Fibroblast of lung (primary cell): ENCODE data around the gene ADAMTS6. TPM values are rescaled to one million over a fixed set of nuclear protein-coding genes. Genes with fewer than 3 reads are reported as not detected.

Experiments
- DNase-seq, 2 donors: peaks; one replicate each; pipeline versions ENCODE4 v3.0.0 to v3.0.0-alpha.2; 2010; ENCODE audit warnings: low read depth in 2 of 2
- H2AFZ ChIP-seq: 2 replicates; pipeline ENCODE4 v1.5.1; 2012; ENCODE audit warnings: low read length, control low read depth, inconsistent platforms
- H3K27ac ChIP-seq: 2 replicates; pipeline ENCODE4 v1.5.1; 2011; ENCODE audit warnings: low read length, control low read depth; ENCODE audit not compliant: insufficient read depth
- H3K27me3 ChIP-seq: 2 replicates; pipeline ENCODE4 v1.5.1; 2011; ENCODE audit warnings: mild to moderate bottlenecking, low read length; ENCODE audit not compliant: control insufficient read depth, insufficient read depth
- H3K36me3 ChIP-seq: 2 replicates; pipeline ENCODE4 v1.5.1; 2011; ENCODE audit warnings: low read length; ENCODE audit not compliant: control insufficient read depth, insufficient read depth
- H3K4me1 ChIP-seq: 2 replicates; pipeline ENCODE4 v1.5.1; 2011; ENCODE audit warnings: low read length; ENCODE audit not compliant: control insufficient read depth, insufficient read depth; ENCODE audit errors: extremely low read depth
- H3K4me2 ChIP-seq: 2 replicates; pipeline ENCODE4 v1.5.1; 2011; ENCODE audit warnings: low read length, control low read depth; ENCODE audit not compliant: insufficient read depth; ENCODE audit errors: extremely low read depth
- H3K4me3 ChIP-seq, 4 experiments: fragments of 200-600 bp in 1 of 4; sonication (generic) in 1 of 4; replicated peaks in 1 of 4; 2 replicates each; pipeline ENCODE4 v1.5.1; 2011 to 2016; ENCODE audit warnings: low read length in 4 of 4, low read depth in 3 of 4, mild to moderate bottlenecking in 3 of 4, control low read depth in 2 of 4, inconsistent platforms in 1 of 4, mixed read lengths in 1 of 4; ENCODE audit not compliant: insufficient read depth in 1 of 4; ENCODE audit errors: control extremely low read depth in 1 of 4
- H3K79me2 ChIP-seq: 2 replicates; pipeline ENCODE4 v1.5.1; 2012; ENCODE audit warnings: mild to moderate bottlenecking, low read length, inconsistent platforms; ENCODE audit not compliant: control insufficient read depth, insufficient read depth
- H3K9ac ChIP-seq: 2 replicates; pipeline ENCODE4 v1.5.1; 2011; ENCODE audit warnings: mild to moderate bottlenecking, low read length, control low read depth; ENCODE audit not compliant: insufficient read depth
- H3K9me3 ChIP-seq: 2 replicates; pipeline ENCODE4 v1.5.1; 2012; ENCODE audit warnings: low read depth, low read length; ENCODE audit not compliant: control insufficient read depth, insufficient read depth
- H4K20me1 ChIP-seq: 2 replicates; pipeline ENCODE4 v1.5.1; 2011; ENCODE audit warnings: low read length; ENCODE audit not compliant: control insufficient read depth, insufficient read depth; ENCODE audit errors: extremely low read depth
- CTCF ChIP-seq, 2 donors: IDR thresholded peaks in 1 of 2; conservative IDR thresholded peaks in 1 of 2; 1 replicate in 1 of 2; 2 replicates in 1 of 2; pipeline ENCODE4 v1.5.1; 2011 to 2012; ENCODE audit warnings: low read length in 2 of 2, control low read depth in 1 of 2, inconsistent platforms in 1 of 2, low read depth in 1 of 2, mild to moderate bottlenecking in 1 of 2
- EZH2 ChIP-seq: IDR thresholded peaks from 2 replicates; pipeline ENCODE4 v1.5.1; 2012; ENCODE audit warnings: low read length, control low read depth, mild to moderate bottlenecking; ENCODE audit errors: missing control alignments
- polyA plus RNA-seq, 2 donors: library from polyadenylated mRNA; depleted of rRNA in 1 of 2; stranded (reverse) in 1 of 2; unstranded in 1 of 2; fragments of >200 nt; gene quantifications; 2 replicates each; pipeline ENCODE4 v1.2.1, GENCODE V29; 2011 to 2012; ENCODE audit warnings: missing spikeins in 1 of 2
- total RNA-seq: library from RNA; depleted of rRNA; stranded (reverse); fragments of >200 nt; gene quantifications from 2 replicates; pipeline ENCODE4 v1.2.1, GENCODE V29; 2014

Gene ADAMTS6
- total and polyA plus RNA-seq, 2 donors (not counting 1 experiment from before 2014, with no cell fraction given) = 7.5 to 45.2 TPM

- no peaks in the 10 kb centered on the region for H3K9me3 ChIP-seq
- no peaks in the 10 kb centered on the region for H4K20me1 ChIP-seq
- no peak for DNase-seq
- no peaks in the 10 kb centered on the region for H3K79me2 ChIP-seq
- H3K4me3 ChIP-seq = no peak overlapping the region
- peaks cover 9% of the 10 kb centered on the region for H3K4me1 ChIP-seq
- H2AFZ ChIP-seq = no peak overlapping the region
- TF ChIP-seq EZH2 = no peak
- no peak for TF ChIP-seq CTCF (conservative IDR thresholded peaks at IDR 0.05 in 1 of 2, IDR thresholded peaks at IDR 0.05 in 1 of 2; ENCODE audit: low read depth in 1 of 2, low read length in 2 of 2)
- H3K27ac ChIP-seq = no peak overlapping the region
- no peak overlapping the region for H3K4me2 ChIP-seq
- no peaks in the 10 kb centered on the region for H3K27me3 ChIP-seq
- H3K36me3 ChIP-seq = no peaks in the 10 kb centered on the region
- H3K9ac ChIP-seq = no peak overlapping the region
These were observed 349.3 kb downstream of the ADAMTS6 start for GRCh38 chr5:65132386-65132785.

DNA sequence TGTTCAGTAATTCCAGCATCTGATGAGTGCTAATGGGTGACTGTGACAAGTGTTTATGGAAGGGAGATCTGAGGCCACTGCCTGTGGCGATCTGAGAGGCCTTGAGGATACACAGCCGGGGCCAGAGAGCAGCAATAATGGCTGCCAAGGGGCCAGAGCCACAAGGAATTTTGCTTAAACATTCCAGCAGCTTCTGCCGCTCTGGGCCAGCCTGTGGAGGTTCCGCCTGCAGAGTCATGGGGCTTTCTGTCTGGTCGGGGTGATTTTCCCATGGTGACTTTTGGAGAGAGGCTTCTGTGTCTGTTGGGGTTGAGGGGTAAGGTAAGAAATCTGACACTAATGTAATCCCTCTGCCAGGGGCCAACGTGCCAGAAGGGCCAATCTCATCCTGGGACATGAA, 353.5 kb downstream of the ADAMTS6 start:
- no peaks in the 10 kb centered on the region for H3K9me3 ChIP-seq
- no peaks in the 10 kb centered on the region for H3K27me3 ChIP-seq
- peak overlapping the region; percentile 48 for H3K4me2 ChIP-seq
- H3K4me1 ChIP-seq = peaks cover 19% of the 10 kb centered on the region
- no peaks in the 10 kb centered on the region for H4K20me1 ChIP-seq
- peak overlapping the region; percentile 72 for H3K27ac ChIP-seq
- no peaks in the 10 kb centered on the region for H3K36me3 ChIP-seq
- TF ChIP-seq EZH2 = no peak
- no peak for TF ChIP-seq CTCF (conservative IDR thresholded peaks at IDR 0.05 in 1 of 2, IDR thresholded peaks at IDR 0.05 in 1 of 2; ENCODE audit: low read depth in 1 of 2, low read length in 2 of 2)
- no peaks in the 10 kb centered on the region for H3K79me2 ChIP-seq
- no peak overlapping the region for H3K4me3 ChIP-seq
- H2AFZ ChIP-seq = peak overlapping the region; percentile 37
- peak; percentile 34 to 58 for DNase-seq
- peak overlapping the region; percentile 4 for H3K9ac ChIP-seq

DNA sequence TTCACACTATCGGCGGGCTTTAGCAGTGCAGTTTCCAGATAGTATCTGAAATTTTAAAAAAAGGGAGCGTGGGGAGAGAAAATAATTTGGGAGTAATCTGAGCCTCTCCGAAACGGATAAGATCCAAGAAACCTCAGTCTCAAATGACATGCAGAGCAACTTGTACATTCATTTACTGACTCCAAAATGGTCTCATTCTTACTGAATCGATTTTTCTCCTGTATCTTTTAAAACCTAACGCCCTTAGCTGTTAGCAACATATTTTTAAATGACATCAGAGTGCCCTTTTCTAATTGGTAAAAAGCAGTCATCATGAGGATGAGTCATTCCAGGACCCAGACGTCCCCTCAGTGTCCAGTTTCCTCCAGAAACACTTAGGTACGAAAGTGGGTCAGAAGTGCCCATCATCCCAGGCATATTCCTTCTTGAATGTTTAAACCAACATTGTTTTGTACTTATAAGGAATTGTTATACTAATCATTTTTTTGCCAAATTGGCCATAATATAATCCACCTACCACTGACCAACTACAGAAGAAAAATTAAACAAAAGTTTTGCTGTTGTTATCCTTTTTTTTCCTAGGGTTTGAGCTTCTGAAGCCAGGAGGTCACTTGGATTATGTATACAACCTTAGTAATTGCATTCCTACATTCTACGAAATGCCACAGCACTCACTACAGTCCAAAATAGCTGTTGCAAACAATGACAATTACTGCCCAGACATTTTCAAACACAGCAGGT, 354.4 kb downstream of the ADAMTS6 start:
- H3K36me3 ChIP-seq = no peaks in the 10 kb centered on the region
- H3K4me1 ChIP-seq = peaks cover 19% of the 10 kb centered on the region
- no peaks in the 10 kb centered on the region for H3K9me3 ChIP-seq
- no peak overlapping the region for H3K9ac ChIP-seq
- H2AFZ ChIP-seq = no peak overlapping the region
- H4K20me1 ChIP-seq = no peaks in the 10 kb centered on the region
- no peaks in the 10 kb centered on the region for H3K27me3 ChIP-seq
- H3K4me3 ChIP-seq = peak overlapping the region in 1 of 4 experiments; percentile 1
- DNase-seq = peak; percentile 77 to 88
- TF ChIP-seq CTCF (conservative IDR thresholded peaks at IDR 0.05 in 1 of 2, IDR thresholded peaks at IDR 0.05 in 1 of 2; ENCODE audit: low read depth in 1 of 2, low read length in 2 of 2) (peak in 1 of 2 donors; percentile 23), EZH2 (no peak)
- no peaks in the 10 kb centered on the region for H3K79me2 ChIP-seq
- peak overlapping the region; percentile 77 for H3K4me2 ChIP-seq
- peak overlapping the region; percentile 75 for H3K27ac ChIP-seq
